GM13976 (cell line): Measurements from ENCODE around the gene RPL41.

Source experiments
- DNase-seq: peaks from one replicate; pipeline ENCODE4 v3.0.0; 2012; ENCODE audit warnings: low spot score
- in situ Hi-C: fragments of 300-500 bp; cut with MboI; formaldehyde crosslinking; loops from one replicate; pipeline ENCODE4 v1.12.0; 2022; ENCODE audit warnings: low sequenced_read_pairs, mixed read lengths, inconsistent platforms; ENCODE audit not compliant: unreplicated experiment
- TF ChIP-seq, protein P1 (sequence below): IDR thresholded peaks from 2 replicates; pipeline ENCODE4 v1.5.1; 2012; ENCODE audit warnings: borderline replicate concordance, mild to moderate bottlenecking; ENCODE audit not compliant: insufficient read depth; ENCODE audit errors: extremely low read depth, missing control alignments, control extremely low read depth

Gene RPL41

DNA sequence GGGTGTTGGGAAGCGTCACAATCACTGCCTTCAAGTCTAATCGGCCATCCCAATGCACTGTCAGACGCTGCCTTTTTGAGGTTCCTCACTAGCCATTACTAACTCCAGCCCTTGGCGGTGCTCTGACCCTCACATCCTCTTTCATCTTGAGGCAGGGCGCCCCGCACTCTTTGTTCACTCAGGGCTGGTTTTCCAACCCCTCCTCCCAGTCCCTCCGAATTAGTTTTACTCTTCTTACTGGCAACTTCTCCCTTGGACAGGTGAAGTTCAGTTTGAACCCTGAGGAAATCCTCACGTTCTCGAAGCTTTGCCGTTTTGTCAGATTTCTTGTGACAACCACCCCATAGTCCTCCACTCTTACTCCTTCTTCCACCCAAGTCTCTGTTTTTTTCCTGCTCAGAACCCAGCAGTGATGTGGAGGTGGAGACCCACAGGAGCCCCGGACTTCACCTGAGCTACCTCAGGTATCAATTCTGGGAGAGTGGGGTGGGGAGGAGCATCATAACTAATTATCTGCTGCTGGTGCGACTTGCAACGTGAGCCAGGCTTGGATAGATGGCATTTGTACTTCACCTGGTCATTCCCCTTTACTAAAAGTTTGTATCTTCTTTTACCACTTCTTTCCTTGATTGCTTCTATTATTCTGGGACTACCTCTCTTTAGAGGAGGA, 2.4 kb downstream of the RPL41 start:
- TF ChIP-seq, protein P1, sequence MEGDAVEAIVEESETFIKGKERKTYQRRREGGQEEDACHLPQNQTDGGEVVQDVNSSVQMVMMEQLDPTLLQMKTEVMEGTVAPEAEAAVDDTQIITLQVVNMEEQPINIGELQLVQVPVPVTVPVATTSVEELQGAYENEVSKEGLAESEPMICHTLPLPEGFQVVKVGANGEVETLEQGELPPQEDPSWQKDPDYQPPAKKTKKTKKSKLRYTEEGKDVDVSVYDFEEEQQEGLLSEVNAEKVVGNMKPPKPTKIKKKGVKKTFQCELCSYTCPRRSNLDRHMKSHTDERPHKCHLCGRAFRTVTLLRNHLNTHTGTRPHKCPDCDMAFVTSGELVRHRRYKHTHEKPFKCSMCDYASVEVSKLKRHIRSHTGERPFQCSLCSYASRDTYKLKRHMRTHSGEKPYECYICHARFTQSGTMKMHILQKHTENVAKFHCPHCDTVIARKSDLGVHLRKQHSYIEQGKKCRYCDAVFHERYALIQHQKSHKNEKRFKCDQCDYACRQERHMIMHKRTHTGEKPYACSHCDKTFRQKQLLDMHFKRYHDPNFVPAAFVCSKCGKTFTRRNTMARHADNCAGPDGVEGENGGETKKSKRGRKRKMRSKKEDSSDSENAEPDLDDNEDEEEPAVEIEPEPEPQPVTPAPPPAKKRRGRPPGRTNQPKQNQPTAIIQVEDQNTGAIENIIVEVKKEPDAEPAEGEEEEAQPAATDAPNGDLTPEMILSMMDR = no peak
- DNase-seq = no peak
- in situ Hi-C loops = no loop called here

DNA sequence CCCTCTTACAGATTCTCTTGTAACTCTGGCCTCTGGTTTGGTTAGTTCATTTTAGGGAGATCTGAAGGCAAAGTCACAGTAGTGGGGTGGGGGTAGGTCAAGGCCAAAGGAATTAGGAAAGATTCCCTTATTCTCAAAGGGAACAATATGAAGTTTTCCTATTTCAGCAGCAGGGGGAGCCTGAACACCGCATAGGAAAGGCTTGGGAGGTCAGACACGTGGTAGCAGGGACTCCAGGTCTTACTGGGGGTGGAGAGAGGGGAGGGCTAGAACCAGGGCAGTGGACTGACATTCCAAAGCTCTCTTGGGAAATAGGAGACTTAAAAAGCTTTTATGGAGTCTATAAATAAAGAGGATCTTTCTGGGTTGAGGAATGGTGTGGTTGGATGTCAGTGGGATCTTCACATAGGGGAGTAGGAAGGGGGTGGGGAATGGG, 2.9 kb downstream of the RPL41 start:
- in situ Hi-C loops = no loop called here
- TF ChIP-seq, protein P1 = peak; percentile 68
- DNase-seq = peak; percentile 73

DNA sequence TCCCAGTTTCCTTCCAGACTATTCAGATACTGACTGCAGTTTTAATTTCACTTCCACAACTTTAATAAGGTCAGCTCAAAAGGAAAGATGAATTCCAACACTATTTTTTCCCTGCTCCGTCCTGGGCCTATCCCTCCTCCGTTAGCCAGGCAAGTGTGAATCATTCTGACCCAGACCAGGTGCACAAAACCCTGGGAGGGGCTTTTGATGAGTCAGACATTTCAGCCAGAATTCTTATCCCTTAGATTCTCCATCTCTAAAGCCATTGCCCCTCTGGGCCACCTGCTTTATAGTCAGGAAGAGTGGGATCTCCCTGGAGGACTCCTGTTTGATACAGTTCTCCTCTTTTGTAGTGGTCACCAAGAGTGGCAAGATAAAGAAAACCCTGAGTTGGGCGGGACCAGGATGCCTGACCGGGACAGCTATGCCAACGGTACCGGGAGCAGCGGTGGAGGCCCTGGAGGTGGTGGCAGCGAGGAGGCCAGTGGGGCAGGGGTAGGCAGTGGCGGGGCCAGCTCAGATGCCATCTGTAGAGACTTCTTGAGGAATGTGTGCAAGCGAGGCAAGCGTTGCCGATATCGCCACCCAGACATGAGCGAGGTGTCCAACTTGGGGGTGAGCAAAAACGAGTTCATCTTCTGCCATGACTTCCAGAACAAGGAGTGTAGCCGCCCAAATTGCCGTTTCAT, 3.9 kb downstream of the RPL41 start:
- in situ Hi-C loops = no loop called here
- TF ChIP-seq, protein P1 = no peak

DNA sequence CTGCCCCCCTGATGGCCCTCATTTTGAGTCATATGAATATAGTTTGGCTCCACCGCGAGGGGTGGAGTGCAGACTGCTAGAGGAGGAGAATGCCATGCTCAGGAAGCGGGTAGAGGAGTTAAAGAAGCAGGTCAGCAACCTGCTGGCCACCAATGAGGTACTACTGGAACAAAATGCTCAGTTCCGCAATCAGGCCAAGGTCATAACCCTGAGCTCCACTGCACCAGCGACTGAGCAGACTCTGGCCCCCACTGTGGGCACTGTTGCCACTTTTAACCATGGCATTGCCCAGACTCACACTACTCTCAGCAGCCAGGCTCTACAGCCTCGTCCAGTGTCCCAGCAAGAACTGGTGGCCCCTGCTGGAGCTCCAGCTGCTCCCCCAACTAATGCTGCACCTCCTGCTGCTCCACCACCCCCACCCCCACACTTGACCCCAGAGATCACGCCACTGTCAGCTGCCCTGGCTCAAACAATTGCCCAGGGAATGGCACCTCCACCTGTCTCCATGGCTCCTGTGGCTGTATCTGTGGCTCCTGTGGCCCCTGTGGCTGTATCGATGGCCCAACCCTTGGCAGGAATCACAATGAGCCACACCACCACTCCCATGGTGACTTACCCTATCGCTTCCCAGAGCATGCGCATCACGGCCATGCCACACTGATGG, 4.9 kb downstream of the RPL41 start:
- DNase-seq = no peak
- in situ Hi-C loops = no loop called here
- TF ChIP-seq, protein P1 = no peak

More for the DNA sequence above, 3.9 kb downstream of the RPL41 start:
- DNase-seq = no peak

DNA sequence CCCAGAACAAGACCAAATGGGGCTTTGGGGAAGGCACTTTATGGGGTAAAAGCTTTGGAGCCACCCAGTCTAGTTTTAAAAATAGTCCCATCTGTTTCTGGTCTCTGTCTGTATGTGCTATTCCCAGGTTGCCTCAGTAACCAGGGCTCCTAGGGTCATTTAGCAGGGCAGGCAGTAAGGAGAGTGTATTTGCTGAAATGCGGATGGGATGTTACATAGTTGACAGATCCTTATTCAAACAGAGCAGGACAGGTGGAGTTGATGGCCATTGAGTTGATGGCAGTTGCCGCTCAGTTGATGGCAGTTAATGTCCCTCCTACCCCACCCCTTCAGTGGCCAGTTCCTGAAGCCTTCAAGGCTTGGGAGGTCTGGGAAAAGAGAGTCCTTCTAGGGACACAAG, 6.2 kb downstream of the RPL41 start:
- TF ChIP-seq, protein P1 = no peak
- no peak for DNase-seq
- in situ Hi-C loops = no loop called here

DNA sequence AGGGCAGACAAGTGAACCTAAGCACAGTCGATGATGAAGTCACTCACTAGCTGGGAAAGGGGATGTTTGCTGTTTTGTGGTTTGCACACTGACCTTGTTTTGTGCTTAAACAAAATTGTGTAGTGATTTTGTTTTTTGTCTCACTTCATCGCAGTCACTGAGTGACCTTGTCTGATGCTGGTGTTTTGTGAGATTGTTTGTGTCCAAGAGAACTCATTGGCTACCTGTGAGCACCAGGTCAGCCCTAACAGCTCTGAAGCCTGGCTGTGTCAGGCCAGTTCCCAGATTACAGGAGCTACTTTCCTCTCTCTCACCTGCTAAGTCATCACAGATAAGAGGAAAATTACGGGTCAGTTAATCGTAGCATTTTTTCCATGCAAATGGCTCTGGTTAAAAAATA, 7.7 kb downstream of the RPL41 start:
- no peak for DNase-seq
- TF ChIP-seq, protein P1 = no peak
- in situ Hi-C loops = no loop called here
